Activated effector memory CD4-positive, alpha-beta T cell treated with anti-CD3 and anti-CD28 coated beads, Interleukin-2, amount 50 U/mL, for 16 hours (primary cell): Measurements from ENCODE around the gene SREK1.
"Not testable (repeated sequence)": the region's sequence is repeated elsewhere in the genome, so short reads cannot be mapped to it uniquely, and the experiment has no call there.

ENCODE experiments used
- DNase-seq: peaks from one replicate; pipeline ENCODE4 v3.0.0-alpha.2; 2020

Gene SREK1

GRCh38 chr5:66222896-66223295 lies 78.8 kb downstream of the SREK1 start:
- not testable (repeated sequence) for DNase-seq

GRCh38 chr5:66223637-66224036 lies 79.5 kb downstream of the SREK1 start:
- no peak for DNase-seq

GRCh38 chr5:66224274-66224673 lies 80.2 kb downstream of the SREK1 start:
- no peak for DNase-seq

GRCh38 chr5:66224773-66225553 lies 80.9 kb downstream of the SREK1 start:
- no peak for DNase-seq

GRCh38 chr5:66230551-66230950 lies 86.5 kb downstream of the SREK1 start:
- DNase-seq: no peak

GRCh38 chr5:66231508-66231907 lies 87.4 kb downstream of the SREK1 start:
- DNase-seq: no peak

GRCh38 chr5:66232275-66232674 lies 88.2 kb downstream of the SREK1 start:
- no peak for DNase-seq

GRCh38 chr5:66232706-66233445 lies 88.8 kb downstream of the SREK1 start:
- DNase-seq: no peak
